DMS53 treated with DMSO at 0.1 percent for 48 hours (cell line): ENCODE results near the gene FCGR3A.
"Not testable (repeated sequence)": the region's sequence is repeated elsewhere in the genome, so short reads cannot be mapped to it uniquely, and the experiment has no call there.

Source experiments
- DNase-seq: peaks from one replicate; lab custom pipeline; 2025; ENCODE audit not compliant: unreplicated experiment; lab: John Stamatoyannopoulos, UW

Gene FCGR3A

DNA sequence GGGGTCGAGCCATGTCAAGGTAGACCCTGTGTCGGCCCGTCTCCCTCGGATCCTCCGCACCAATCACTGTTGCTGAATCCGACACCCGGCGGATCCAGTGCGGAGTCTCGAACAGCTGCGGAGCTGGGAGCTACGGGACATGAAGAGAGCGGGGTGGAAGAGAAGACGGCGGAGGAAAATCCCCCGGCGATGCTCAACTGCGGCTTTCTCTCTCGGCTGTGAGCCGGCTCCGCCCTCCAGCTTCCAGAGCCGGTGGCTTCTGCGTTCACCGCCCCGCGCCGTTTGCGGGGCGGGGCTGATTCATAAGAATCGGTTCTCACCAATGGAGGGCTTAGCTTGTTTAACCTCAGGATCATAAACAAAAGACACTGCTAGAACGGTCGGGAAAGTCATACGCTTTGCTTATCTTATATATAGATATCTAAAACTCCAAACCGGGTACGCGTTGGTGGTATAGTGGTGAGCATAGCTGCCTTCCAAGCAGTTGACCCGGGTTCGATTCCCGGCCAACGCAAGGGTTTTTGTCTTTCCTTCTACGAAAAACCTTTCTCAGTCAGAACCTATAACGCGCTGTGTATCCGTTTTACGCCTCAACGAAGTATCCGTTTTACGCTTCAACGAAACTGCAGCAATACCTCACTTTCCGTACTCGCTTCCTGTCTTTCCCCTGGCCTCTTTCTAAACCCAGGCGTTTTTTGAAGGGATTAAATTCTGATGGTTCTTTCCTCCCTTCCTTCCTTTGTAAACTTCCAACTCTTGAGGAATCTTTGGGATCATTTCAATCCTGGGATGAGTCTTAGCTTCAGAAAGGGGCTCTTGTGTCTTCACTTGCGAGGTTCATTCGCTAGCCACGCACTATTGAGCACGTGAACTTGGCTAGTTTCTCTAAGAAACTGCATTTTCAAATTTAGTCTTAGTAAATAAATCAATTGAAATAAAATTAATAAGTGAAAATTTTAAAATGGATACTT lies 18.7 kb downstream of the FCGR3A start:
- peak; percentile 95 for DNase-seq

GRCh38 chr1:161530158-161530557 lies 19.5 kb downstream of the FCGR3A start:
- peak; percentile 68 for DNase-seq

DNA sequence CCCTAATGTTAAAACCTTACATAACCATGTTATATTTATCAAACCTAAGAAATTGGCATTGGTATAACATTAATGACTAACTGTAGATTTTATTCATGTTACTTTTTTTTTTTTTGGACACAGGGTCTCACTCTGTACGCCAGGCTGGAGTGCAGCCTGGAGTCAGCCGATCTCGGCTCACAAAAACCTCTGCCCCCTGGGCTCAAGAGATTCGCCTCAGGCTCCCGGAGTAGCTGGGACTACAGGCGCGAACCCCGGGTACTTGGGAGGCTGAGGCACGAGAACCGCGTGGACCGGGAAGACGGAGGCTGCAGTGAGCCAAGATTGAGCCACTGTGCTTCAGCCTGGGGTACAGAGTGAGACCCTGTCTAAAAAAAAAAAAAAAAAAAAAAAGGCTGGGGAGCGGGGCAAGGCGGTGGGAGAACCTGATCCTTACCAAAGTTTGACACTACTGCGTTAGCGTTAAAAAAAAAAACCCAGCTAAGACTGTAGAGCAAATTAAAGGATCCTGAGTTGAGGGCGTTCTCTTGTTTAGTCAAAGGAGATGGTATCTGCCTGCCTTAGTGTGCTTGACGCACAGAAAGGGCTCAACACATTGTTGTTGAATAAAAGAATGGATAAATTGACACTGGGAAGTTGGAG lies 20.0 kb downstream of the FCGR3A start:
- peak; percentile 67 for DNase-seq

- DNase-seq = not testable (repeated sequence)
Measured at GRCh38 chr1:161528550-161528949, 21.1 kb downstream of the FCGR3A start.

DNA sequence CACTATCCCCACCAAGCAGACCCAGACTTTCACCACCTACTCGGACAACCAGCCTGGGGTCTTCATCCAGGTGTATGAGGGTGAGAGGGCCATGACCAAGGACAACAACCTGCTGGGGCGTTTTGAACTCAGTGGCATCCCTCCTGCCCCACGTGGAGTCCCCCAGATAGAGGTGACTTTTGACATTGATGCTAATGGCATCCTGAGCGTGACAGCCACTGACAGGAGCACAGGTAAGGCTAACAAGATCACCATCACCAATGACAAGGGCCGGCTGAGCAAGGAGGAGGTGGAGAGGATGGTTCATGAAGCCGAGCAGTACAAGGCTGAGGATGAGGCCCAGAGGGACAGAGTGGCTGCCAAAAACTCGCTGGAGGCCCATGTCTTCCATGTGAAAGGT lies 23.7 kb downstream of the FCGR3A start:
- not testable (repeated sequence) for DNase-seq

DNA sequence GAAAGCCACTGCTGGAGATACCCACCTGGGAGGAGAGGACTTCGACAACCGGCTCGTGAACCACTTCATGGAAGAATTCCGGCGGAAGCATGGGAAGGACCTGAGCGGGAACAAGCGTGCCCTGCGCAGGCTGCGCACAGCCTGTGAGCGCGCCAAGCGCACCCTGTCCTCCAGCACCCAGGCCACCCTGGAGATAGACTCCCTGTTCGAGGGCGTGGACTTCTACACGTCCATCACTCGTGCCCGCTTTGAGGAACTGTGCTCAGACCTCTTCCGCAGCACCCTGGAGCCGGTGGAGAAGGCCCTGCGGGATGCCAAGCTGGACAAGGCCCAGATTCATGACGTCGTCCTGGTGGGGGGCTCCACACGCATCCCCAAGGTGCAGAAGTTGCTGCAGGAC lies 24.3 kb downstream of the FCGR3A start:
- not testable (repeated sequence) for DNase-seq

- DNase-seq = not testable (repeated sequence)
Measured at GRCh38 chr1:161524742-161525291, 24.8 kb downstream of the FCGR3A start.

GRCh38 chr1:161523817-161524741 lies 25.5 kb downstream of the FCGR3A start, which contains the start of gene HSPA6:
Gene HSPA6, plus strand, starts transcription at chr1:161524540. Its CDS starts 119 bp downstream, at chr1:161524659.
- DNase-seq = peak; percentile 63

DNA sequence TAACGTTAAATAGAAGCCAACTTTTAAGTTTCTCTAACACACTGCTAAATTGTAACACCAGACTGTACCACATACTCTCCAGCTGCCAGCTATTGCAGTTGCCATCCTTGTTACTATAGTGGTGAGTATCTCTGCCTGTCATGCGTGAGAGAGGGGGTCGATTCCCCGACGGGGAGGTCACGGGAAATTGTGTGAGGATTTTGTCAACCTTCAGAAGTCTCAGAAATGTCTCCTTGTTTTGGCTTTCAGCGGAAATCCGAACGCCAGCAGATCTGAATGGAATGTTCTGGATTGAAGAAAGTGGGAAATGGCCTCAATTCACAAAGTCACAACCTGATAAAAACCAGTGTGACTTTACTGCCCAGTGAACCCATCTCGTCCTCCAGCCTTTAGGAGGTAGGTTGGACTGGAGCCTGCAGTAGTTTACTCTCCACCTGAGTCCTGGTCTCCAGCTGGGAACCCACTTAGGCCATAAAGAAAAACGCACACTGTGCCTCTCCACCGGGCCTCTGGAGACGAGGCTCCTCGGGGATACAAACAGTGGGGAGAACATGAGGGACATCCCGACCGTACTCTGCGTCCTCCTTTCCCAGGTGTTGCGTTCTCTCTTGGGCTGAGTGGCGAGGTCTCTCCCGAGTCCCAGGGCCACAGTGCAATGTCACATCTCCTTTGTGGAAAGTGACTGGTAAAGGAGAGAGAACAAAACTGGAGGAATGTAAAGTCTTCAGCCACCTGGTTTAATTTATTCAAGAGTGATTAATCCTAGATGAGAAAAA lies 26.4 kb downstream of the FCGR3A start:
- not testable (repeated sequence) for DNase-seq

- DNase-seq = not testable (repeated sequence)
Measured at GRCh38 chr1:161513953-161514352, 35.7 kb downstream of the FCGR3A start.

GRCh38 chr1:161513448-161513780 lies 36.2 kb downstream of the FCGR3A start:
- not testable (repeated sequence) for DNase-seq

DNA sequence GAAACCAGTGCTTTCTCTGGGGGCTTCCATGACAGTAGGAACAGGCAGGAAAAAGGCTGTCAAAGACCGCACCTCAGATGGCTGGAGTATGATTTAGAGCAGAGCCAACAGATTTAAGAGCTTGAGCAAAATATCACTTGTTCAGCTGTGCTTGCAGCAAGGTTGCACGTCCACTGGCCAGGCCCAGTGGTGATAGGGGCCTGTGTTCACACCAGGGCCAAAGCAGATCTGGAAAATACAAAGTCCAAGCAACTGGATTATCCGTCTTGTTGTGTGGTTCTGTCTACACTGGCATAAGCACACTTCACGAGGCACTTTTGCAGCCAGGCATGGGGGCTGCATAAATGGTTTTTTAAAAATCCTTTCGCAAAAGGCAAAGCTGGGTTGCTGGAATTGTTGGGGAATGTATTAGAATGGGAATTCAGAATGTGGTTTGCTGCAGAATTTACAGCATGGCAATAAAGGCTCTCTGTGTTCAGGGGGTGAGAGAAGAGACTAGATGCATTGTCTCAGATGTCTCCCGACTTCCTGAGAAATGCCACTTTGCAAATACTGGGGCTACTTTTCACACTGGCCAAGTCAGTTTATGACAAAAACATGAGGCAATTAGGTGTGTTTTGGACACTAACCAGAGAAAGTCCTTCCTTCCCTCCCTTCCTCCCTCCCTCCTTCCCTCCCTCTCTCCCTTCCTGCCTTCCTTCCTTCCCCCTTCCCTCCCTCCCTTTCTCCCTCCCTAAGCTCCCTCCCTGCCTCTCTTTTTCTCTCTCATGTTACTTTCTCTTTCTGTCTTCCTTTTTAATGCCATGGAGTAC lies 36.8 kb downstream of the FCGR3A start:
- DNase-seq = not testable (repeated sequence)

DNA sequence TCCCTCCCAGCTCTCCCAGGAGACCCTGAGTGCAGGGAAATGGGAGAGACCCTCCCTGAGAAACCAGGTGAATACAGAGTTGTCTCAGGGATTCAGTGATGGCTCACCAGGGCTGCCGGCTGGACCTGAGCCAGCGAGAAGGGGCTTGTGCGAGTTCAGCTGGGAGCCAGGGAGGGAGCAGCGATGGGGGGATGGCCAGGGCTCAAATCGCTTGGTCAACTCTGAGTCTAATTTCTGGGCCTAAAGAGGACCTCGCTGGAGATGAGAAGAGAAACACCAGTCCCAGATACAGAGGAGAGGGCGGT lies 37.9 kb downstream of the FCGR3A start:
- DNase-seq = no peak

- DNase-seq = no peak
Measured at GRCh38 chr1:161511018-161511755, 38.4 kb downstream of the FCGR3A start.

- DNase-seq = no peak
Measured at GRCh38 chr1:161510477-161510876, 39.1 kb downstream of the FCGR3A start.

DNA sequence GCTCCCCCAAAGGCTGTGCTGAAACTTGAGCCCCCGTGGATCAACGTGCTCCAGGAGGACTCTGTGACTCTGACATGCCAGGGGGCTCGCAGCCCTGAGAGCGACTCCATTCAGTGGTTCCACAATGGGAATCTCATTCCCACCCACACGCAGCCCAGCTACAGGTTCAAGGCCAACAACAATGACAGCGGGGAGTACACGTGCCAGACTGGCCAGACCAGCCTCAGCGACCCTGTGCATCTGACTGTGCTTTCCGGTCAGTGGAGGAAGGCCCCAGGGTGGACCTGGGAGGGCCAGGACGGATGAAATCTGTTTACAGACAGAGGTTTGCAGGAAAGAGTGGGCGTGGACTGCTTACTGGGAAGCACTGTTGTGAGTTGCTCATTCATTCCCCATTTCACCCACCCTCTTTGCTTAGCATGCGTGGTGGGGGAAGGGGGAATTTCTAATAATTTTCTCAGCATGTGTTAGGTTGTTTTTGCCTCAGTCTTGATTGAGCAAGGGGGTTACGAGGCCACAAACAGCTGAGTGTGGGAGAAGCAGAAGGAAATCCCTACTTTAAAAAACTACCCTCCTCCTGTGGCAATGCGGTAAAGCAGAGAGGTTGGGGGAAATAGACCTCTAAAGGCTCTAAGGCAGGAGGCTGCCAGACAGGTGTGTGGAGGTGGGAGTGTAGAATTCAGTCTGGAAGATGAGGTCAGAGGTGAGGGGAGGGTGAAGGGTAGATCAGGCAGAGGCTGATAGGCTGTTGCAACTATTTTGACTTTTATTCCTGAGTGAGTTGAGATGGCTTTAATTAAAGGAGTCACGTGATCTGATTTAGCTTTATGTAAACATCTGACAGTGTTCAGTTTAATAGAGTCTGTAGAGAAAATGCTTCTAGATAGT lies 43.0 kb downstream of the FCGR3A start:
- DNase-seq = no peak

DNA sequence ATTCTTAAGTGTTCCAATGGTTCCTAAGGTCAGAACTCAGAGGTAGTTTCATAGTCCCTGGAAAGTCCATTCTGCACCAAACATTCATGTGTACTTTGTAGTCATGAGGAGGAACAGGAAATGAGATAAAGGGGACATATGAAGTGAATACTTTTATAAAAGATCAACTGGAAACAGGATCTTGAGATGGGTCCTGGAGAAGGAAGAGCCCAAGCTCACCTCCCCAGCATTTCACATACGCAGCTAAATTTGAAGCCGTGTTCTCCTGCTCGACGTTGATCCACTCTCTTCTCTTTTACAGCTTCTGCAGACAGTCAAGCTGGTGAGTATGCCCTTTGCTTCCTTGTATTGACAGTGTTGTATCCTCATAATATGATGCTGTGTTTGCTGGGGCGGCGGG lies 43.9 kb downstream of the FCGR3A start:
- no peak for DNase-seq

GRCh38 chr1:161503394-161503748 lies 46.2 kb downstream of the FCGR3A start:
- DNase-seq = no peak
